NCI-H2196 (cell line): Measurements from ENCODE around the gene C1RL.
A peak's percentile ranks its signal among the peaks of the same experiment; 100 is the strongest.

ENCODE experiments used
- DNase-seq: peaks from one replicate; lab custom pipeline; 2025; ENCODE audit not compliant: unreplicated experiment; lab: John Stamatoyannopoulos, UW

C1RL gene

GRCh38 chr12:7093486-7093885 is 15.5 kb downstream of the C1RL start:
- DNase-seq = no peak

- DNase-seq = no peak
Measured at GRCh38 chr12:7092986-7093460, 16.0 kb downstream of the C1RL start.

GRCh38 chr12:7092229-7092985 is 16.6 kb downstream of the C1RL start, which contains the start of gene C1R:
Gene C1R (minus strand): TSS chr12:7092445. CDS start chr12:7092388, 57 bp downstream.
- peak; percentile 21 for DNase-seq

- DNase-seq = no peak
Measured at GRCh38 chr12:7091660-7092228, 17.3 kb downstream of the C1RL start.

GRCh38 chr12:7091171-7091570 is 17.8 kb downstream of the C1RL start:
- no peak for DNase-seq

- no peak for DNase-seq
Measured at GRCh38 chr12:7090222-7090998, 18.6 kb downstream of the C1RL start.

GRCh38 chr12:7089196-7089871 is 19.7 kb downstream of the C1RL start:
- no peak for DNase-seq

- no peak for DNase-seq
Measured at GRCh38 chr12:7083125-7083524, 25.9 kb downstream of the C1RL start.

GRCh38 chr12:7081037-7081436 is 28.0 kb downstream of the C1RL start:
- no peak for DNase-seq

- no peak for DNase-seq
Measured at GRCh38 chr12:7079826-7080125, 29.2 kb downstream of the C1RL start.

- DNase-seq = no peak
Measured at GRCh38 chr12:7078163-7078562, 30.9 kb downstream of the C1RL start.

GRCh38 chr12:7076493-7076892 is 32.5 kb downstream of the C1RL start:
- no peak for DNase-seq

- DNase-seq = no peak
Measured at GRCh38 chr12:7075939-7076338, 33.1 kb downstream of the C1RL start.

GRCh38 chr12:7075518-7075917 is 33.5 kb downstream of the C1RL start:
- DNase-seq = no peak

- no peak for DNase-seq
Measured at GRCh38 chr12:7073946-7074345, 35.1 kb downstream of the C1RL start.

- DNase-seq = no peak
Measured at GRCh38 chr12:7072554-7072953, 36.5 kb downstream of the C1RL start.

- DNase-seq = no peak
Measured at GRCh38 chr12:7072035-7072434, 37.0 kb downstream of the C1RL start.

- DNase-seq = no peak
Measured at GRCh38 chr12:7069386-7069785, 39.6 kb downstream of the C1RL start.

- DNase-seq = no peak
Measured at GRCh38 chr12:7068994-7069346, 40.0 kb downstream of the C1RL start.

GRCh38 chr12:7068240-7068993 is 40.6 kb downstream of the C1RL start:
- DNase-seq = no peak

- DNase-seq = no peak
Measured at GRCh38 chr12:7067096-7067495, 41.9 kb downstream of the C1RL start.
